ENCODE data around the gene MT3.

DNA sequence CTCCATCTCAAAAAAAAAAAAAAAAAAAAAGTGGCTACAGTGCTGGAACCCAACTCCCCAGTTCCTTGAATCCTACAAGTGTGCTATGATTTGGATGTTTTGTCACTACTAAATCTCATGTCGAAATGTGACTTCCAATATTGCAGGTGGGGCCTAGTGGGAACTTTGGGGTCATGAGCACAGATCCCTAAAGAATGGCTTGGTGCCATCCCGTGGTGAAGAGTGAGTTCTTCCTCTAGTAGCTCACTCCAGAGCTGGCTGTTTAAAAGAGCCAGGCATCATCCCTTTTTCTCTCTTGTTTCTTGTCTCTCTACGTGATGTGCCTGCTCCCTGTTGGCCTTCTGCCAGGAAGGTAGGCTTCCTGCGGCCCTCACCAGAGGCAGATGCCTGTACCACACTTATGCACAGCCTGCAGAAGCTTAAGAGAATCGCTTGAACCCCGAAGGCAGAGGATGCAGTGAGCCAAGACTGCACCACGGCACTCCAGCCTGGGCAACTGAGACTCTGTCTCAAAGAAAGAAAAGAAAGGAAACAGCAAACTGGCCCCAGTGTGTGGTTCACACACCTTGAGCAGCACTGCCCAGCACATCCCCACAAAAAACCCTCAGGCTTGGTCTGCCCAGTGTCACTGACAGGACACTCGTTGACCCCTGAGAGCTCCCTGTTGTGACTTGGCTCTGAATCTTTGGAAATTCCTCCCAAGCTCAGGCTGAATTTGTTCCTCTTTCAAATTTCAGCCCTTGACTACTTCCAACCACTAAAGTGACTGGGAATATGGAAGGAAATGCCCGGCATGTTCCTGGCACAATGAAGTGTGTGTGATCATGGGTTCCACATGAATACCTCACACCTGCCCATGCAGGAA lies 39.4 kb downstream of the MT3 start:
- TF ChIP-seq ZFX (IDR thresholded peaks at IDR 0.05) (no peak), CTCF (conservative IDR thresholded peaks at IDR 0.05) (no peak)

All from C4-2B (cell line).